ENCODE data around the gene B3GALNT2.

B3GALNT2 gene

DNA sequence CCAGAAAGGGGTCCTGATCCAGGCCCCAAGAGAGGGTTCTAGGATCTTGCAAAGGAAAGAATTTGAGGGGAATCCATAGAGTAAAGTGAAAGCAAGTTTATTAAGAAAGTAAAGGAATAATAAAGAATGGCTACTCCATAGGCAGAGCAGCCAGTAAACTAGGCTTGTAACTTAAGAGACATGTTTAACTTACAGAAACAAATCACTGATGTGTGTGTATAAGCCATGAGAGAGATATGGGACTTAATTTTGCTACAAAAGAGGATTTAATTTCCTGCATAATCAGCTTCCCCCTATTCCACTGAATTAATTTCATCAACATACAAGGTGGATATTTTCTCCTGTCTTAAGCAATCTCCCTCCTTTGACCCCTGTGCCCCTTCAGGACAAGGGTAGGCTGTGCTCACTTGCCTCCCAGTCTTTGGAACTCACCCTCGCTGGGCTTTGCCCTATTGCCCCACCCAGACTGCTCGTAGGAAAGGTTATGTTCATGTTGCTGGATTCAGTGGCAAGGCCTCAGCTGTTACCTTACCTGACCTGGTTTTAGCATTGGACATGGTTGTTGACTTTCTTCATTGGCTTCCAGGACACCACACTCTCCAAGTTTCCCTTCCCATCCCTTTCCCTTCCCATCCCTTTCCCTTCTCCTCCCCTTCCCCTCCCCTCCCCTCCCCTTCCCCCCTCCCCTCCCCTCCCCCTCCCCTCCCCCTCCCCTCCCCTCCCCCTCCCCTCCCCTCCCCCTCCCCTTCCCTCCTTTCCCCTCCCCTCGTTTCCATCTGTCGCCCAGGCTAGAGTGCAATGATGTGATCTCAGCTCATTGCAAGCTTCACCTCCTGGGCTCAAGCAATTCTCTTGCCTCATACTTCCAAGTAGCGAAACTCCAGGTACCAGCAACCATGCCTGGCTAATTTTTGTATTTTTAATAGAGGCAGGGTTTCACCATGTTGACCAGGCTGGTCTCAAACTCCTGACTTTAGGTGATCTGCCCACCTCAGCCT, 92.5 kb downstream of the B3GALNT2 start:
- no peak for DNase-seq (ENCODE audit: low read depth in 2 of 2)

DNA sequence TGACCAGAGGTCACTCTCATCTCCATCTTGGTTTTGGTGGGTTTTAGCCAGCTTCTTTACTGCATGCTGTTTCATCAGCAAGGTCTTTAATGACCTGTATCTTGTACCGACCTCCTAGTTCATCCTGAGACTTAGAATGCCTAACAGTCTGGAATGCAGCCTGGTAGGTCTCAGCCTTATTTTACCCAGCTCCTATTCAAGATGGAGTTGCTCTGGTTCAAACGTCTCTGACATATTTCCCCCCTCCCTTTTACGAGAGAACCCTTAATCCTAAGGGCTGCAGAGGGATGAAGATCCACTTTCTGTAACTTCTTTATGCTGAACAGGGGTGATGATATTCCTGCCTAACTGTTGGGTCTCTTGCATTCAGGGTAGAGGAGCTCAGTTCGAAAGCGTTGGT, 93.8 kb downstream of the B3GALNT2 start:
- no peak for DNase-seq (ENCODE audit: low read depth in 2 of 2)

DNA sequence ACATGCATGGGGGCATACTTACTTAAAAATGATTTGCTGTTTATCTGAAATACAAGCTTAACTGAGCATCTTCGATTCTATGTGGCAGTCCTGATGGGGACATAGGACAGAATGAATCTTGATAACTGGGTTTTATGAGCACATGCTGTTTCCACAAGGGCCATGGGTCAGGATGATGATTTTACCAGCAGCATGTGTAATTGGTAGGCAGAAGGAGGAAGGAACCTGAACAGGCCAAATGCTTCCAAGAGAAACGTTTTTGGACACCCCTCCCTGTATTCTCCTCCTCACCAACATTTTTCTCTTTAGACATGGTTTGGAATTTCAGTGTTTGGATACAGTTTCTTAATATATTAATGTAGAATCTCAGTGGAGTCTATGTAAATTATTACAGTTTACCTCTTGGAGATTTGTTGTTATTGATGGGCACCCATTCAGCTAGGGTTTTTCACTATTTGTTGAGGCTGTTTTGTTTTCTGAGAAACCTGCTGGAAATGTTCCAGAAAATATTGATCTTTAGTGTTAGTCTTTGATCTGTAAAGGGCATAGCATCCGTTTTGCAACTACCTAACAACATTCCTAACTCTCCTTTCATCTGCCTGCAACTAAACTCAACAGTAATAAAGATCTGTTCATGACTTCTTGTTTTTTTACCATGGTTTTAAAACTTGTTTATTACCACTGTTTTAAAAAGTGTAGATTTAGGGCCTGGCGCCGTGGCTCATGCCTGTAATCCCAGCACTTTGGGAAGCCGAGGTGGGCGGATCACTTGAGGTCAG, 95.0 kb downstream of the B3GALNT2 start:
- DNase-seq (ENCODE audit: low read depth in 2 of 2): no peak

DNA sequence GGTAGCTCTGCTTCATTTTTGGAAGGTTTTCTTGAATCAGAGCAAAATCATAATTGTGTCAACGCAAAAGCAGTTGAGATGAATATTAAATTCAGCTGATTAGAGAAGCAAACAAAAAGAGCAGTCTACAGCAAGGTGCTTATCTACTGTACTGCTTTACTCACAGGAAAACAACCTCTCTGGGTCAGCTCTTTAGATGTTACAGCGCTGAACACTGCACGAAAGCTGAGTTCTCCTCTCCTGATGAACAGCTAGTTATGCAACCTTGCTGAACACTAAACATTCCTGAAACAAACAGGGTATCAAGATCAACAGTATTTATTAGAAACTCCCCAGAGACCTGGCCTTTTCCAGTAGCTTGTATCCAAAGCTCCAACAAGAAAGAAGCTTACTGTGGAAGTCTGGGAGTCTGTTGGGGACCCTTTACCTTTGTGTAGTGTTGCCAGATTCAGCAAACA, 95.7 kb downstream of the B3GALNT2 start:
- no peak for DNase-seq (ENCODE audit: low read depth in 2 of 2)

DNA sequence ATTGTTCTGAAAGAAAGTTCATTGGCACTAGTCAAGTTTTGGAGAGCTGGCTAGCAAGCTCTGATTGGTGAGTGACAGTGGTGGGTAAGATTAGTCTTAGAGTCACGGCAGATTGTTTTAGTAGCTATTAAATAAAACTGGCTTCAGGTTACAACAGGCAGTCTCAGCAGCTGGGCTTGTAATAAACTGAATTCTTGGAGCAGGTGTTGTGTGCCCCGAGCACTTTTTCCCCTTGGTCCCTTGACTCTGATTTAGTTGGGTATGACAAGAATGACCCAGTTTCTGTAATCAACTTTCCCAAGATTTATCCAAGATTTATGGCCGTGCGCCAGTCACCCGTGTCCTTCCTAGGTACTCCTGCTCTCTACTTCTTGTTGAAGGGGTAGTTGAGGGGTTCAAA, 96.8 kb downstream of the B3GALNT2 start:
- DNase-seq (ENCODE audit: low read depth in 2 of 2): no peak

DNA sequence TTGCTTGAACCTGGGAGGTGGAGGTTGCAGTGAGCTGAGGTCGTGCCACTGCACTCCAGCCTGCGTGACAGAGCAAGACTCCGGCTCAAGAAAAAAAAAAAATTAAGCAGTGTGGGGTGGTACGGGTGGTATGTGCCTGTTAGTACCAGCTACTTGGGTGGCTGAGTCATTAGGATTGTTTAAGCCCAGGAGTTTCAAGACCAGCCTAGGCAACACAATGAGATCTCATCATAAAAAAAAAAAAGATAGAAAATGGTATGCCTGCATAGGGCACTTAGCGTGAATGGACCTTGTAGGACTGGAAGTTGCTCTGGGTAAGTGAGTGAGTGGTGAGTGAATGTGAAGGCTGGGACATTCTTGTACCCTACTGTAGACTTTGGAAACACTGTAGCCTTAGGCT, 100.1 kb downstream of the B3GALNT2 start:
- DNase-seq (ENCODE audit: low read depth in 2 of 2): no peak

DNA sequence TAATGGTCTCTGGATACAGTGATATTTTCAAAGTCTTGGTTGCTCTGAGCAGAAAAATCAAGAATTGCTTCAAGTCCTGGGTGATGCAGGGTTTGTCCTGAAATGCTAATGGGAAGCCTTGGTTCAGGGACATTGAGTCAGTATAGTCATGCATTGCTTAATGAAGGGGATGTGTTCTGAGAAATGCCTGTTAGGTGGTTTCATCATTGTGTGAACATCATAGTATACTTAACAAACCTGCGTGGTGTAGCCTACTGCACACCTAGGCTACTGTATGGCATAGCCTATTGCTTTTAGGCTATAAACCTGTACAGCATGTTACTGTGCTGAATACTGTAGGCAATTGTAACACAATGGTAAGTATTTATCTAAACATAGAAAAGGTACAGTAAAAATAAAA, 100.7 kb downstream of the B3GALNT2 start:
- DNase-seq (ENCODE audit: low read depth in 2 of 2): no peak

DNA sequence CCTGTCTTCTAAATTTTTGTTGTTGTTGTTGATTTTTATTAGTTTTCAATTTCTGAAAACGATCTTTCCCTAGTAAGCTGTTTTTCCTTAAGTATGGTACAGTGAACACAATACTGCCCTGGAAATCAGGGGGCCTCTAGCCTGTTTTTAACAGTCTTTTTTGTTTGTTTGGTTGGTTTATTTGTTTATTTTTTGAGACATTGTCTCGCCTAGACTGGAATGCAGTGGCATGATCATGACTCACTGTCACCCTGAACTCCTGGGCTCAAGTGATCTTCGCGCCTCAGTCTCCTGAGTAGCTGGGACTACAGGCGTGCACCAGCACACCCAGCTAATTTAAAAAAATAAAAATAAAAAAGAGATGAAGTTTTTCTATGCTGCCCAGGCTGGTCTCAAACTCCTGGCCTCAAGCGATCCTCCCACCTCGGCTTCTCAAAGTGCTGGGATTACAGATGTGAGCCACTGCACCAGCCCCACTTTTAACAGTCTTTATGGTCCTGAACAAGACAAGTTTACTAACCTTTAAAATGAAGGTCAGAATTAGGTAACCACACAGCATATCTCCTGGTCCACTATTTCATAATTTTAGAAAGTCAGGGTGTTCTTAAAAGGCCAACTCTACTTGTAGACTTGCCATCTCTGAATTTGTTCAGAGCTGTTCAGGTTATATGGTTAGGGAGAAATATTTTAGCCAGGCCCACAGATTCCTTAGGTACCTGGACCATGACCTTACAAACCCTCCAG, 101.6 kb downstream of the B3GALNT2 start:
- no peak for DNase-seq (ENCODE audit: low read depth in 2 of 2)

DNA sequence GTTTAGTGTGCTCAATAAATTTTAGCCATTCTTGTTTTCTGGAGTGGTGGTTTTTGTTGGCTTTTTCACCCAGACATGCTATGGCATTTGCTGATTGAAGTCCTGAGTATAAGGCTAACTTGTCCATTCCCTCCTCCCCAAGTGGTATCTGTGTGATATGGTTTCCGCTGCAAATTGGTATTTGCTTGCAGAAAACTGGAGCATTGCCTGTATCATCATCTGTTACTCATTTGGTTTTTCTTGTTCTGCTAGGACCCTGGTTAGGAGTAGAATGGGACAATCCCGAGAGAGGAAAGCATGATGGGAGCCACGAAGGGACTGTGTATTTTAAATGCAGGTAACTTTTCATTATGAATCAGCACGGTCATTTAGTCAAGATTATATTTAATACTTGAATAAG, 103.0 kb downstream of the B3GALNT2 start:
- peak; percentile 42 to 45 for DNase-seq (ENCODE audit: low read depth in 2 of 2)
